Lower leg skin (tissue), 3 donors: ENCODE results near the gene OR2A14.

ENCODE experiments used
- POLR2A ChIP-seq, 2 donors: fragments of 450-650 bp; IDR thresholded peaks; one replicate each; pipeline ENCODE4 v1.6.1; 2016 to 2017; ENCODE audit warnings: antibody characterized with exemption in 2 of 2, mild to moderate bottlenecking in 1 of 2, moderate library complexity in 1 of 2
- TF ChIP-seq, protein P1 (sequence below), 3 donors: fragments of 450-650 bp; IDR thresholded peaks; one replicate each; pipeline ENCODE4 v1.5.1; 2016; ENCODE audit warnings: antibody characterized with exemption in 3 of 3, mild to moderate bottlenecking in 3 of 3, moderate library complexity in 2 of 3

- TF ChIP-seq, protein P1, sequence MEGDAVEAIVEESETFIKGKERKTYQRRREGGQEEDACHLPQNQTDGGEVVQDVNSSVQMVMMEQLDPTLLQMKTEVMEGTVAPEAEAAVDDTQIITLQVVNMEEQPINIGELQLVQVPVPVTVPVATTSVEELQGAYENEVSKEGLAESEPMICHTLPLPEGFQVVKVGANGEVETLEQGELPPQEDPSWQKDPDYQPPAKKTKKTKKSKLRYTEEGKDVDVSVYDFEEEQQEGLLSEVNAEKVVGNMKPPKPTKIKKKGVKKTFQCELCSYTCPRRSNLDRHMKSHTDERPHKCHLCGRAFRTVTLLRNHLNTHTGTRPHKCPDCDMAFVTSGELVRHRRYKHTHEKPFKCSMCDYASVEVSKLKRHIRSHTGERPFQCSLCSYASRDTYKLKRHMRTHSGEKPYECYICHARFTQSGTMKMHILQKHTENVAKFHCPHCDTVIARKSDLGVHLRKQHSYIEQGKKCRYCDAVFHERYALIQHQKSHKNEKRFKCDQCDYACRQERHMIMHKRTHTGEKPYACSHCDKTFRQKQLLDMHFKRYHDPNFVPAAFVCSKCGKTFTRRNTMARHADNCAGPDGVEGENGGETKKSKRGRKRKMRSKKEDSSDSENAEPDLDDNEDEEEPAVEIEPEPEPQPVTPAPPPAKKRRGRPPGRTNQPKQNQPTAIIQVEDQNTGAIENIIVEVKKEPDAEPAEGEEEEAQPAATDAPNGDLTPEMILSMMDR (IDR thresholded peaks at IDR 0.05) = no peak
- no peak for TF ChIP-seq POLR2A (IDR thresholded peaks at IDR 0.05)
Measured at GRCh38 chr7:144087230-144087629, 35.7 kb upstream of the OR2A14 start.
